ENCODE data around the gene RPTOR.

- TF ChIP-seq CTCF (IDR thresholded peaks at IDR 0.05) (no peak), NFIC (IDR thresholded peaks at IDR 0.05; ENCODE audit: borderline replicate concordance) (no peak), JUND (IDR thresholded peaks at IDR 0.05) (no peak), EZH2phosphoT487 (IDR thresholded peaks at IDR 0.05; ENCODE audit: borderline replicate concordance, low read depth) (no peak), NRF1 (IDR thresholded peaks at IDR 0.05; ENCODE audit: low read depth, low read length) (no peak), TAF1 (IDR thresholded peaks at IDR 0.05; ENCODE audit: borderline replicate concordance, low read depth, low read length) (no peak), PBX3 (IDR thresholded peaks at IDR 0.05) (no peak), SIN3A (IDR thresholded peaks at IDR 0.05; ENCODE audit: borderline replicate concordance, low read depth, low read length) (no peak), MXI1 (IDR thresholded peaks at IDR 0.05; ENCODE audit: low read depth, low read length) (no peak), YY1 (IDR thresholded peaks at IDR 0.05; ENCODE audit: low read depth) (no peak), REST (IDR thresholded peaks at IDR 0.05; ENCODE audit: low read depth, low read length) (no peak)
These were observed 335.3 kb downstream of the RPTOR start for GRCh38 chr17:80879723-80880647.
